B cell (primary cell): ENCODE data around the gene DPP10.

Experiments
- CTCF ChIP-seq: fragments of 200-600 bp; IDR thresholded peaks from one replicate; pipeline ENCODE4 v1.8.0; 2022; ENCODE audit warnings: antibody characterized with exemption, mild to moderate bottlenecking
- EZH2 ChIP-seq: IDR thresholded peaks from 2 replicates; pipeline ENCODE4 v1.6.1; 2012; ENCODE audit warnings: borderline replicate concordance, low read depth, mild to moderate bottlenecking, moderate library complexity, low read length; ENCODE audit not compliant: insufficient read depth, poor library complexity, severe bottlenecking

- no peak for TF ChIP-seq EZH2
- no peak for TF ChIP-seq CTCF
Observed at GRCh38 chr2:114488841-114489530, 46.5 kb downstream of the DPP10 start.
